GM12801 (cell line): ENCODE measurements around the gene IGIP.

Experiments
- CTCF ChIP-seq: IDR thresholded peaks from one replicate; pipeline ENCODE4 v1.5.1; 2011; ENCODE audit warnings: control low read depth; ENCODE audit not compliant: insufficient read length; ENCODE audit errors: extremely low read depth

IGIP gene

GRCh38 chr5:140111859-140112551 lies 13.7 kb upstream of the IGIP start:
- no peak for TF ChIP-seq CTCF

- no peak for TF ChIP-seq CTCF
Observed at GRCh38 chr5:140112685-140113179, 13.0 kb upstream of the IGIP start.

- no peak for TF ChIP-seq CTCF
Observed at GRCh38 chr5:140113180-140113698, 12.5 kb upstream of the IGIP start.

- TF ChIP-seq CTCF: no peak
Observed at GRCh38 chr5:140113699-140114263, 12.0 kb upstream of the IGIP start, which contains the start of gene PURA. TSS of gene PURA (plus strand) at chr5:140114109. CDS start at chr5:140114182, 73 bp downstream.

GRCh38 chr5:140114341-140115185 lies 11.2 kb upstream of the IGIP start:
- TF ChIP-seq CTCF: no peak

- no peak for TF ChIP-seq CTCF
Observed at GRCh38 chr5:140115186-140115500, 10.6 kb upstream of the IGIP start.

GRCh38 chr5:140116716-140117115 lies 9.0 kb upstream of the IGIP start:
- no peak for TF ChIP-seq CTCF
